Nephron progenitor cell (in vitro differentiated cells): ENCODE results near the gene SCYL1.

ENCODE experiments used
- DNase-seq: peaks from one replicate; pipeline ENCODE4 v3.0.0; 2021
- H3K27ac Mint-ChIP-seq: 2 replicates; pipeline ENCODE4 v1.8.0; 2021; ENCODE audit warnings: mild to moderate bottlenecking, moderate library complexity, mixed read lengths
- H3K27me3 Mint-ChIP-seq: 2 replicates; pipeline ENCODE4 v1.8.0; 2021; ENCODE audit warnings: mild to moderate bottlenecking, low read depth, mixed read lengths; ENCODE audit not compliant: poor library complexity
- H3K36me3 Mint-ChIP-seq: 2 replicates; pipeline ENCODE4 v1.8.0; 2021; ENCODE audit warnings: low read depth, mixed read lengths
- H3K4me1 Mint-ChIP-seq: 2 replicates; pipeline ENCODE4 v1.8.0; 2021; ENCODE audit warnings: mixed read lengths
- H3K4me3 Mint-ChIP-seq: 2 replicates; pipeline ENCODE4 v1.8.0; 2021; ENCODE audit warnings: mild to moderate bottlenecking, moderate library complexity, mixed read lengths
- H3K9me3 Mint-ChIP-seq: 2 replicates; pipeline ENCODE4 v1.8.0; 2021; ENCODE audit warnings: mild to moderate bottlenecking, moderate library complexity, mixed read lengths
- CTCF ChIP-seq: fragments of 200-600 bp; sonication (generic); IDR thresholded peaks from 2 replicates; pipeline ENCODE4 v1.5.0; 2021; ENCODE audit warnings: antibody characterized with exemption

Gene SCYL1

GRCh38 chr11:65492637-65493366 is 32.1 kb upstream of the SCYL1 start:
- Mint-ChIP-seq H3K4me1 (peaks cover 89% of the 10 kb centered on the region), H3K4me3 (peak overlapping the region; percentile 57), H3K9me3 (no peaks in the 10 kb centered on the region), H3K36me3 (no peaks in the 10 kb centered on the region), H3K27ac (peak overlapping the region; percentile 95), H3K27me3 (peaks cover 7% of the 10 kb centered on the region)
- no peak for DNase-seq
- no peak for TF ChIP-seq CTCF

GRCh38 chr11:65493367-65494176 is 31.3 kb upstream of the SCYL1 start:
- H3K27ac Mint-ChIP-seq, result peak overlapping the region; percentile 95
- peaks cover 81% of the 10 kb centered on the region for H3K4me1 Mint-ChIP-seq
- no peak for DNase-seq
- TF ChIP-seq CTCF, result no peak
- no peaks in the 10 kb centered on the region for H3K9me3 Mint-ChIP-seq
- peak overlapping the region; percentile 34 for H3K4me3 Mint-ChIP-seq
- no peaks in the 10 kb centered on the region for H3K36me3 Mint-ChIP-seq
- H3K27me3 Mint-ChIP-seq, result peaks cover 6% of the 10 kb centered on the region

- Mint-ChIP-seq H3K4me3 (peak overlapping the region; percentile 76), H3K4me1 (peaks cover 51% of the 10 kb centered on the region), H3K27ac (peak overlapping the region; percentile 96), H3K27me3 (peaks cover 3% of the 10 kb centered on the region), H3K9me3 (no peaks in the 10 kb centered on the region), H3K36me3 (no peaks in the 10 kb centered on the region)
- DNase-seq, result peak; percentile 27
- TF ChIP-seq CTCF, result no peak
These were observed 28.4 kb upstream of the SCYL1 start for GRCh38 chr11:65496304-65497140.

DNA sequence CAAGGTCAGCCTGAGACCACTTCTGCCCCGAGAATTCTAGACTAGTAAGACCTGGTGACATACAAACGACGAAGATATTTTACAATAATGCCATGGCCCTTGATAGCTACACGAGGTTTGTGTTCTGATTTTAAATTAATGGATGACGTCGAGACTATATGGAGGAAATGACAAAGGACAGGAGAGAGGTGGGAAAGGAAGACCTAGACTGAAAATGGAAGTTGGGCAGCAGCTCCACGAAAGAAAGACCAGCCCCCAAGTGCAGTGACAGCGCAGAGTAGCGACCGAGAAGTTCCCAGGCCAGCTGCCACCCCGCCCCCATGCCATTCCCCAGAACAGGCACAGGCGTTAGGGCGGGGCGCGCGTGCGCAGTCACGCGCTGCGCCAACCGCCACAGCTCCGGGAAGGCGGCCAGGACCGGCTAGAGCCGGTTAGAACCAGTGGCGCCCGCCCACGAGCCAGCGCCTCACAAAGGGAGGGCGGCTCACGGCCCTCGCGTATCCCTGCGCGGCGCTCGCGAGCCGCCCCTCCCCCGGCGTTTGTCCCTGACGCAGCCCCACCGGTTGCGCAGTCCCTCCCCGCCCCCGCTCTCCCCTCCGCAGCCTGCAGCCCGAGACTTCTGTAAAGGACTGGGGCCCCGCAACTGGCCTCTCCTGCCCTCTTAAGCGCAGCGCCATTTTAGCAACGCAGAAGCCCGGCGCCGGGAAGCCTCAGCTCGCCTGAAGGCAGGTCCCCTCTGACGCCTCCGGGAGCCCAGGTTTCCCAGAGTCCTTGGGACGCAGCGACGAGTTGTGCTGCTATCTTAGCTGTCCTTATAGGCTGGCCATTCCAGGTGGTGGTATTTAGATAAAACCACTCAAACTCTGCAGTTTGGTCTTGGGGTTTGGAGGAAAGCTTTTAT is 27.5 kb upstream of the SCYL1 start:
- peaks cover 10% of the 10 kb centered on the region for H3K27me3 Mint-ChIP-seq
- no peak for TF ChIP-seq CTCF
- peak overlapping the region; percentile 96 for H3K27ac Mint-ChIP-seq
- H3K9me3 Mint-ChIP-seq, result no peaks in the 10 kb centered on the region
- peak; percentile 98 for DNase-seq
- H3K4me1 Mint-ChIP-seq, result peaks cover 43% of the 10 kb centered on the region
- peak overlapping the region; percentile 76 for H3K4me3 Mint-ChIP-seq
- H3K36me3 Mint-ChIP-seq, result no peaks in the 10 kb centered on the region

DNA sequence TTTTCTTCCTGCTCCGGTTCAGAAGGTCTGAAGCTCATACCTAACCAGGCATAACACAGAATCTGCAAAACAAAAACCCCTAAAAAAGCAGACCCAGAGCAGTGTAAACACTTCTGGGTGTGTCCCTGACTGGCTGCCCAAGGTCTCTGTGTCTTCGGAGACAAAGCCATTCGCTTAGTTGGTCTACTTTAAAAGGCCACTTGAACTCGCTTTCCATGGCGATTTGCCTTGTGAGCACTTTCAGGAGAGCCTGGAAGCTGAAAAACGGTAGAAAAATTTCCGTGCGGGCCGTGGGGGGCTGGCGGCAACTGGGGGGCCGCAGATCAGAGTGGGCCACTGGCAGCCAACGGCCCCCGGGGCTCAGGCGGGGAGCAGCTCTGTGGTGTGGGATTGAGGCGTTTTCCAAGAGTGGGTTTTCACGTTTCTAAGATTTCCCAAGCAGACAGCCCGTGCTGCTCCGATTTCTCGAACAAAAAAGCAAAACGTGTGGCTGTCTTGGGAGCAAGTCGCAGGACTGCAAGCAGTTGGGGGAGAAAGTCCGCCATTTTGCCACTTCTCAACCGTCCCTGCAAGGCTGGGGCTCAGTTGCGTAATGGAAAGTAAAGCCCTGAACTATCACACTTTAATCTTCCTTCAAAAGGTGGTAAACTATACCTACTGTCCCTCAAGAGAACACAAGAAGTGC is 26.7 kb upstream of the SCYL1 start:
- no peak overlapping the region for H3K27ac Mint-ChIP-seq
- no peaks in the 10 kb centered on the region for H3K9me3 Mint-ChIP-seq
- peaks cover 11% of the 10 kb centered on the region for H3K27me3 Mint-ChIP-seq
- DNase-seq, result peak; percentile 26
- no peak overlapping the region for H3K4me3 Mint-ChIP-seq
- peaks cover 35% of the 10 kb centered on the region for H3K4me1 Mint-ChIP-seq
- no peaks in the 10 kb centered on the region for H3K36me3 Mint-ChIP-seq
- TF ChIP-seq CTCF, result no peak
